ENCODE results near the gene PFKP. TPM values are rescaled to one million over a fixed set of nuclear protein-coding genes. Genes with fewer than 3 reads are reported as not detected.

The PFKP gene
- total RNA-seq (2014; rRNA removed; shearing (Covaris generic)), result 104 and 120 TPM in 2 replicates

GRCh38 chr10:3067118-3067858, at the start of gene PFKP:
TSS of gene PFKP (plus strand) at chr10:3067548. CDS start at chr10:3067596, 48 bp downstream.
- Histone ChIP-seq H3K27me3 (ENCODE audit: control insufficient read depth, insufficient read depth, low read length) (peaks cover 21% of the 10 kb centered on the region), H3K4me3 (ENCODE audit: insufficient read depth, low read depth, low read length) (peak within 1 kb of the TSS; percentile 84), H3K36me3 (replicated peaks; ENCODE audit: control insufficient read depth, insufficient read depth, low read length) (peaks cover 4% of the 10 kb centered on the region)
- DNase-seq, result peak; percentile 94

- Histone ChIP-seq H3K27me3 (ENCODE audit: control insufficient read depth, insufficient read depth, low read length) (no peaks in the 10 kb centered on the region), H3K4me3 (ENCODE audit: insufficient read depth, low read depth, low read length) (no peak overlapping the region), H3K36me3 (replicated peaks; ENCODE audit: control insufficient read depth, insufficient read depth, low read length) (no peaks in the 10 kb centered on the region)
- no peak for DNase-seq
Measured at GRCh38 chr10:3018247-3018646, 49.1 kb upstream of the PFKP start.

GRCh38 chr10:3020311-3020710, 47.0 kb upstream of the PFKP start:
- DNase-seq, result no peak
- no peaks in the 10 kb centered on the region for H3K36me3 ChIP-seq (replicated peaks; ENCODE audit: control insufficient read depth, insufficient read depth, low read length)
- H3K27me3 ChIP-seq (ENCODE audit: control insufficient read depth, insufficient read depth, low read length), result no peaks in the 10 kb centered on the region
- H3K4me3 ChIP-seq (ENCODE audit: insufficient read depth, low read depth, low read length), result no peak overlapping the region

GRCh38 chr10:3020881-3021280, 46.5 kb upstream of the PFKP start:
- H3K27me3 ChIP-seq (ENCODE audit: control insufficient read depth, insufficient read depth, low read length), result no peaks in the 10 kb centered on the region
- no peak overlapping the region for H3K4me3 ChIP-seq (ENCODE audit: insufficient read depth, low read depth, low read length)
- no peak for DNase-seq

GRCh38 chr10:3022027-3022426, 45.3 kb upstream of the PFKP start:
- no peak overlapping the region for H3K4me3 ChIP-seq (ENCODE audit: insufficient read depth, low read depth, low read length)
- no peaks in the 10 kb centered on the region for H3K27me3 ChIP-seq (ENCODE audit: control insufficient read depth, insufficient read depth, low read length)
- DNase-seq, result no peak
- H3K36me3 ChIP-seq (replicated peaks; ENCODE audit: control insufficient read depth, insufficient read depth, low read length), result no peaks in the 10 kb centered on the region

More at GRCh38 chr10:3020881-3021280, 46.5 kb upstream of the PFKP start:
- H3K36me3 ChIP-seq (replicated peaks; ENCODE audit: control insufficient read depth, insufficient read depth, low read length), result no peaks in the 10 kb centered on the region

- H3K36me3 ChIP-seq (replicated peaks; ENCODE audit: control insufficient read depth, insufficient read depth, low read length), result no peaks in the 10 kb centered on the region
- no peak for DNase-seq
- H3K4me3 ChIP-seq (ENCODE audit: insufficient read depth, low read depth, low read length), result no peak overlapping the region
- H3K27me3 ChIP-seq (ENCODE audit: control insufficient read depth, insufficient read depth, low read length), result no peaks in the 10 kb centered on the region
Measured at GRCh38 chr10:3023892-3024291, 43.5 kb upstream of the PFKP start.

- Histone ChIP-seq H3K27me3 (ENCODE audit: control insufficient read depth, insufficient read depth, low read length) (no peaks in the 10 kb centered on the region), H3K4me3 (ENCODE audit: insufficient read depth, low read depth, low read length) (no peak overlapping the region), H3K36me3 (replicated peaks; ENCODE audit: control insufficient read depth, insufficient read depth, low read length) (no peaks in the 10 kb centered on the region)
- DNase-seq, result no peak
Measured at GRCh38 chr10:3025026-3025683, 42.2 kb upstream of the PFKP start.

- no peak for DNase-seq
- no peaks in the 10 kb centered on the region for H3K36me3 ChIP-seq (replicated peaks; ENCODE audit: control insufficient read depth, insufficient read depth, low read length)
- no peak overlapping the region for H3K4me3 ChIP-seq (ENCODE audit: insufficient read depth, low read depth, low read length)
Measured at GRCh38 chr10:3027866-3028265, 39.5 kb upstream of the PFKP start.

GRCh38 chr10:3028441-3028840, 38.9 kb upstream of the PFKP start:
- Histone ChIP-seq H3K36me3 (replicated peaks; ENCODE audit: control insufficient read depth, insufficient read depth, low read length) (no peaks in the 10 kb centered on the region), H3K27me3 (ENCODE audit: control insufficient read depth, insufficient read depth, low read length) (no peaks in the 10 kb centered on the region), H3K4me3 (ENCODE audit: insufficient read depth, low read depth, low read length) (no peak overlapping the region)
- no peak for DNase-seq

More at GRCh38 chr10:3027866-3028265, 39.5 kb upstream of the PFKP start:
- no peaks in the 10 kb centered on the region for H3K27me3 ChIP-seq (ENCODE audit: control insufficient read depth, insufficient read depth, low read length)

- Histone ChIP-seq H3K27me3 (ENCODE audit: control insufficient read depth, insufficient read depth, low read length) (no peaks in the 10 kb centered on the region), H3K36me3 (replicated peaks; ENCODE audit: control insufficient read depth, insufficient read depth, low read length) (no peaks in the 10 kb centered on the region), H3K4me3 (ENCODE audit: insufficient read depth, low read depth, low read length) (no peak overlapping the region)
- no peak for DNase-seq
Measured at GRCh38 chr10:3030765-3031164, 36.6 kb upstream of the PFKP start.

GRCh38 chr10:3031490-3031889, 35.9 kb upstream of the PFKP start:
- no peak overlapping the region for H3K4me3 ChIP-seq (ENCODE audit: insufficient read depth, low read depth, low read length)
- no peaks in the 10 kb centered on the region for H3K36me3 ChIP-seq (replicated peaks; ENCODE audit: control insufficient read depth, insufficient read depth, low read length)
- no peak for DNase-seq
- no peaks in the 10 kb centered on the region for H3K27me3 ChIP-seq (ENCODE audit: control insufficient read depth, insufficient read depth, low read length)

GRCh38 chr10:3033925-3034324, 33.4 kb upstream of the PFKP start:
- H3K36me3 ChIP-seq (replicated peaks; ENCODE audit: control insufficient read depth, insufficient read depth, low read length), result no peaks in the 10 kb centered on the region
- H3K27me3 ChIP-seq (ENCODE audit: control insufficient read depth, insufficient read depth, low read length), result no peaks in the 10 kb centered on the region
- H3K4me3 ChIP-seq (ENCODE audit: insufficient read depth, low read depth, low read length), result no peak overlapping the region
- DNase-seq, result no peak

GRCh38 chr10:3034616-3035015, 32.7 kb upstream of the PFKP start:
- Histone ChIP-seq H3K4me3 (ENCODE audit: insufficient read depth, low read depth, low read length) (no peak overlapping the region), H3K27me3 (ENCODE audit: control insufficient read depth, insufficient read depth, low read length) (no peaks in the 10 kb centered on the region), H3K36me3 (replicated peaks; ENCODE audit: control insufficient read depth, insufficient read depth, low read length) (no peaks in the 10 kb centered on the region)
- no peak for DNase-seq

GRCh38 chr10:3036155-3037021, 31.0 kb upstream of the PFKP start:
- Histone ChIP-seq H3K4me3 (ENCODE audit: insufficient read depth, low read depth, low read length) (no peak overlapping the region), H3K36me3 (replicated peaks; ENCODE audit: control insufficient read depth, insufficient read depth, low read length) (no peaks in the 10 kb centered on the region)

More at GRCh38 chr10:3036155-3037021, 31.0 kb upstream of the PFKP start:
- H3K27me3 ChIP-seq (ENCODE audit: control insufficient read depth, insufficient read depth, low read length), result no peaks in the 10 kb centered on the region
- no peak for DNase-seq

Data from H7 (cell line).